Measurements from ENCODE around the gene STN1.

Gene STN1

DNA sequence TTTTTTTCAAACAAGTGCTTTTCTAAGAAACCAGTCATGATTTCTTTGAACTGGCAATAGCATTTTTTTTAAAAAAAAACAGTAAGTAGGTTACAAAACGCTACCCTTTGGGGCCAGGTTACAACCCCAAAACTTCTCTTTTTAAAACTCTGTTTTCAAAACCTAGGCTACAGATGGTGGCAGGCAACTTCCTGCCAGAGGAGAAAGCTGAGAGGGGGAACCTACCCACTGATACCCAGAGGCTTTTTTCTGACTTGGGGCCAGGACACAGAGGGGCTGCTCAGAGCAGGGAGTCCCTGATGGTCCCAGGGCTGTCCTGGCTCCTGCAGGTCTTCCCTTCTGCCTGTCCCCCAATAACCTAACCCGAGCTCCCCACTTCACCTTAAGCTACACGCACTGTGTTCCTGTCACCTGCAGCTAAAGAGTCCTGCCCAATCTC is 6.9 kb downstream of the STN1 start:
- Histone ChIP-seq H3K9ac (ENCODE audit: low read length) (no peak overlapping the region), H3K4me2 (ENCODE audit: low read length) (no peak overlapping the region), H2AFZ (ENCODE audit: low read depth, low read length) (no peak overlapping the region)

DNA sequence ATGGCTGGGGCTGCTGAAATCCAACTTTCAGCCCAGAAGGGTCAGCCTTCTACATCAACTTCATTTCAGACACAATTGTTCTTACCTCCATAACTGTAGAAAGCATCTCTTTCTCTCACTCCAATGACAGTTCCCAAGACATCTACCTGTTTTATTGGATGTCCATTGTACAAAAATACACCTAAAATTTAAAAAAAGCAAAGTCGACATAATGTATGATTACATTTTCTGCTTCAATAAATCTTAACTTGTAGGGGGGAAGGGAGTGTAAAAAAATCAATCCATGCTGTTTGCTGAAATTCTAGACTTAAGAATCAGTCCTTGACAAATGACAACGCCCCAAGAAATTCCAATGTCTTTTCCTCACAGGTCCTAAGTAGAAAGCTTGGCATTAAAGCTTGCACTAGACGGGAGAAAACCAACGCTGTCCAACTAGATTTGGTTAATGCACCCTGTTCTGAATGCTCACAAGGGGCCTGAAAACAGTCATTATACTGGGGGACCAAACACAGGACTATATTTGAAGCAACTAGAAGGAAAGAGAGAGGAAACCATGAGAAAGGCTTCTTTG is 7.5 kb downstream of the STN1 start:
- no peak overlapping the region for H3K9ac ChIP-seq (ENCODE audit: low read length)

More for the DNA sequence above, 6.9 kb downstream of the STN1 start:
- Histone ChIP-seq H3K9me3 (ENCODE audit: insufficient read depth, low read length) (no peaks in the 10 kb centered on the region), H3K27ac (ENCODE audit: low read length) (no peak overlapping the region), H3K36me3 (replicated peaks; ENCODE audit: low read depth, low read length) (peaks cover 15% of the 10 kb centered on the region), H3K4me3 (ENCODE audit: low read length) (no peak overlapping the region), H4K20me1 (ENCODE audit: insufficient read depth, low read length) (no peaks in the 10 kb centered on the region), H3K4me1 (ENCODE audit: low read length) (peaks cover 7% of the 10 kb centered on the region; the same call in 1 of the 2 replicates), H3K79me2 (ENCODE audit: low read length) (no peaks in the 10 kb centered on the region), H3K27me3 (ENCODE audit: low read depth, low read length) (no peaks in the 10 kb centered on the region)
- TF ChIP-seq EZH2phosphoT487 (IDR thresholded peaks at IDR 0.05; ENCODE audit: low read depth) = no peak
- TF ChIP-seq, protein P1, sequence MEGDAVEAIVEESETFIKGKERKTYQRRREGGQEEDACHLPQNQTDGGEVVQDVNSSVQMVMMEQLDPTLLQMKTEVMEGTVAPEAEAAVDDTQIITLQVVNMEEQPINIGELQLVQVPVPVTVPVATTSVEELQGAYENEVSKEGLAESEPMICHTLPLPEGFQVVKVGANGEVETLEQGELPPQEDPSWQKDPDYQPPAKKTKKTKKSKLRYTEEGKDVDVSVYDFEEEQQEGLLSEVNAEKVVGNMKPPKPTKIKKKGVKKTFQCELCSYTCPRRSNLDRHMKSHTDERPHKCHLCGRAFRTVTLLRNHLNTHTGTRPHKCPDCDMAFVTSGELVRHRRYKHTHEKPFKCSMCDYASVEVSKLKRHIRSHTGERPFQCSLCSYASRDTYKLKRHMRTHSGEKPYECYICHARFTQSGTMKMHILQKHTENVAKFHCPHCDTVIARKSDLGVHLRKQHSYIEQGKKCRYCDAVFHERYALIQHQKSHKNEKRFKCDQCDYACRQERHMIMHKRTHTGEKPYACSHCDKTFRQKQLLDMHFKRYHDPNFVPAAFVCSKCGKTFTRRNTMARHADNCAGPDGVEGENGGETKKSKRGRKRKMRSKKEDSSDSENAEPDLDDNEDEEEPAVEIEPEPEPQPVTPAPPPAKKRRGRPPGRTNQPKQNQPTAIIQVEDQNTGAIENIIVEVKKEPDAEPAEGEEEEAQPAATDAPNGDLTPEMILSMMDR (IDR thresholded peaks at IDR 0.05; ENCODE audit: low read depth, low read length) = no peak

GRCh38 chr10:103905441-103905840 is 12.5 kb downstream of the STN1 start:
- H3K27me3 ChIP-seq (ENCODE audit: low read depth, low read length) = no peaks in the 10 kb centered on the region
- no peak overlapping the region for H2AFZ ChIP-seq (ENCODE audit: low read depth, low read length)
- H3K27ac ChIP-seq (ENCODE audit: low read length) = no peak overlapping the region
- TF ChIP-seq, protein P1 (IDR thresholded peaks at IDR 0.05; ENCODE audit: low read depth, low read length) = no peak
- H4K20me1 ChIP-seq (ENCODE audit: insufficient read depth, low read length) = no peaks in the 10 kb centered on the region
- H3K9me3 ChIP-seq (ENCODE audit: insufficient read depth, low read length) = no peaks in the 10 kb centered on the region
- H3K4me3 ChIP-seq (ENCODE audit: low read length) = no peak overlapping the region
- H3K79me2 ChIP-seq (ENCODE audit: low read length) = no peaks in the 10 kb centered on the region
- no peak overlapping the region for H3K4me2 ChIP-seq (ENCODE audit: low read length)
- H3K9ac ChIP-seq (ENCODE audit: low read length) = no peak overlapping the region
- peaks cover 7% of the 10 kb centered on the region; the same call in 1 of the 2 replicates for H3K4me1 ChIP-seq (ENCODE audit: low read length)
- H3K36me3 ChIP-seq (replicated peaks; ENCODE audit: low read depth, low read length) = no peaks in the 10 kb centered on the region

More for the DNA sequence above, 7.5 kb downstream of the STN1 start:
- H3K27ac ChIP-seq (ENCODE audit: low read length) = no peak overlapping the region
- no peaks in the 10 kb centered on the region for H3K9me3 ChIP-seq (ENCODE audit: insufficient read depth, low read length)
- no peak overlapping the region for H3K4me2 ChIP-seq (ENCODE audit: low read length)
- peaks cover 7% of the 10 kb centered on the region; the same call in 1 of the 2 replicates for H3K4me1 ChIP-seq (ENCODE audit: low read length)
- H3K79me2 ChIP-seq (ENCODE audit: low read length) = no peaks in the 10 kb centered on the region
- H3K4me3 ChIP-seq (ENCODE audit: low read length) = no peak overlapping the region
- peaks cover 10% of the 10 kb centered on the region for H3K36me3 ChIP-seq (replicated peaks; ENCODE audit: low read depth, low read length)
- no peaks in the 10 kb centered on the region for H3K27me3 ChIP-seq (ENCODE audit: low read depth, low read length)
- no peak for TF ChIP-seq EZH2phosphoT487 (IDR thresholded peaks at IDR 0.05; ENCODE audit: low read depth)
- TF ChIP-seq, protein P1 (IDR thresholded peaks at IDR 0.05; ENCODE audit: low read depth, low read length) = no peak
- H2AFZ ChIP-seq (ENCODE audit: low read depth, low read length) = no peak overlapping the region
- no peaks in the 10 kb centered on the region for H4K20me1 ChIP-seq (ENCODE audit: insufficient read depth, low read length)

DNA sequence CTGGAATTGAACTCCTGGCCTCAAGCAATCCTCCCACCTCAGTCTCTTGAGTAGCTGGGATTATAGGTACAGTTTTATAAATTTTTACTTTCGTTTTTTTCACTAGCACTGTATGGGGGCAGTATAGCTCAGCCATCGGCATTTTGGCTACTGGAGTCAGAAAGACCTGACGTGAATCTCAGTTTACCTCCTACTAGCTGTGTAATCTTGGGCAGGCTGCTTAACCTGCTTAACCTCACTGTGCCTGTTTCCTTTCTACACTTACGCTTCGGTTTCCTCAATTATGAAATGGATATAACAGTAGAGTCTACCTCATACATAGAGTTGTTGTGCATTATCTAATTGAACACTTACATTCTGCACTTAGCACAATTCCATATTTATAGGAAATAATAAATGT is 16.7 kb downstream of the STN1 start:
- no peaks in the 10 kb centered on the region for H3K27me3 ChIP-seq (ENCODE audit: low read depth, low read length)
- H3K4me1 ChIP-seq (ENCODE audit: low read length) = no peaks in the 10 kb centered on the region
- H3K9me3 ChIP-seq (ENCODE audit: insufficient read depth, low read length) = no peaks in the 10 kb centered on the region
- H2AFZ ChIP-seq (ENCODE audit: low read depth, low read length) = no peak overlapping the region
- no peaks in the 10 kb centered on the region for H3K79me2 ChIP-seq (ENCODE audit: low read length)
- H3K27ac ChIP-seq (ENCODE audit: low read length) = no peak overlapping the region
- TF ChIP-seq, protein P1 (IDR thresholded peaks at IDR 0.05; ENCODE audit: low read depth, low read length) = no peak
- TF ChIP-seq EZH2phosphoT487 (IDR thresholded peaks at IDR 0.05; ENCODE audit: low read depth) = no peak
- H3K9ac ChIP-seq (ENCODE audit: low read length) = no peak overlapping the region
- no peak overlapping the region for H3K4me2 ChIP-seq (ENCODE audit: low read length)
- no peak overlapping the region for H3K4me3 ChIP-seq (ENCODE audit: low read length)
- H4K20me1 ChIP-seq (ENCODE audit: insufficient read depth, low read length) = no peaks in the 10 kb centered on the region
- no peaks in the 10 kb centered on the region for H3K36me3 ChIP-seq (replicated peaks; ENCODE audit: low read depth, low read length)

Data from OCI-LY3 (cell line).